SK-N-SH (cell line): ENCODE results near the gene CANT1.

ENCODE experiments used
- CTCF ChIP-seq: fragments of 200-600 bp; sonication (generic); IDR thresholded peaks from 2 replicates; pipeline ENCODE4 v1.6.1; 2017; ENCODE audit warnings: antibody characterized with exemption, mild to moderate bottlenecking, moderate library complexity
- EZH2phosphoT487 ChIP-seq: fragments of 200-600 bp; sonication (generic); IDR thresholded peaks from 2 replicates; pipeline ENCODE4 v1.6.1; 2017; ENCODE audit warnings: low read depth, mixed run types, mild to moderate bottlenecking, antibody characterized with exemption, moderate library complexity, borderline replicate concordance
- POLR2AphosphoS5 ChIP-seq: IDR thresholded peaks from 2 replicates; pipeline ENCODE4 v1.6.1; 2012; ENCODE audit warnings: low read depth, low read length
- SIN3A ChIP-seq: IDR thresholded peaks from 2 replicates; pipeline ENCODE4 v1.6.1; 2012; ENCODE audit warnings: low read depth, mild to moderate bottlenecking, low read length, moderate library complexity, borderline replicate concordance
- ZBTB33 ChIP-seq: IDR thresholded peaks from 2 replicates; pipeline ENCODE4 v1.4.0; 2012; ENCODE audit warnings: low read depth, borderline replicate concordance

- TF ChIP-seq ZBTB33 (no peak), POLR2AphosphoS5 (no peak), CTCF (no peak), SIN3A (no peak), EZH2phosphoT487 (no peak)
These were observed 41.7 kb downstream of the CANT1 start for GRCh38 chr17:78967782-78968362.
